IPS-15b (cell line): ENCODE results near the gene GATM.

Experiments used
- H3K27me3 ChIP-seq: one replicate; pipeline ENCODE4 v1.6.1; 2013; ENCODE audit warnings: low read length; ENCODE audit not compliant: control insufficient read depth, insufficient read depth
- H3K36me3 ChIP-seq: one replicate; pipeline ENCODE4 v1.6.1; 2013; ENCODE audit warnings: low read length; ENCODE audit not compliant: control insufficient read depth, insufficient read depth
- H3K4me1 ChIP-seq: one replicate; pipeline ENCODE4 v1.6.1; 2013; ENCODE audit warnings: mild to moderate bottlenecking, low read length; ENCODE audit not compliant: control insufficient read depth, insufficient read depth
- H3K4me3 ChIP-seq: one replicate; pipeline ENCODE4 v1.5.1; 2013; ENCODE audit warnings: low read depth, low read length
- H3K9ac ChIP-seq: one replicate; pipeline ENCODE4 v1.6.1; 2013; ENCODE audit warnings: low read depth, mild to moderate bottlenecking, low read length
- H3K9me3 ChIP-seq: one replicate; pipeline ENCODE4 v1.6.1; 2013; ENCODE audit warnings: mild to moderate bottlenecking, low read length; ENCODE audit not compliant: control insufficient read depth, insufficient read depth

GATM gene

GRCh38 chr15:45346381-45346780 lies 32.0 kb downstream of the GATM start:
- no peaks in the 10 kb centered on the region for H3K36me3 ChIP-seq
- H3K9me3 ChIP-seq, result no peaks in the 10 kb centered on the region
- H3K4me1 ChIP-seq, result peaks cover 4% of the 10 kb centered on the region
- H3K4me3 ChIP-seq, result no peak overlapping the region
- H3K27me3 ChIP-seq, result no peaks in the 10 kb centered on the region
- no peak overlapping the region for H3K9ac ChIP-seq

- Histone ChIP-seq H3K36me3 (no peaks in the 10 kb centered on the region), H3K4me1 (peaks cover 4% of the 10 kb centered on the region), H3K4me3 (no peak overlapping the region), H3K9ac (no peak overlapping the region), H3K9me3 (no peaks in the 10 kb centered on the region), H3K27me3 (no peaks in the 10 kb centered on the region)
Measured at GRCh38 chr15:45343258-45343860, 35.0 kb downstream of the GATM start.

- H3K36me3 ChIP-seq, result no peaks in the 10 kb centered on the region
- no peaks in the 10 kb centered on the region for H3K9me3 ChIP-seq
- no peak overlapping the region for H3K4me3 ChIP-seq
- H3K9ac ChIP-seq, result no peak overlapping the region
- no peaks in the 10 kb centered on the region for H3K27me3 ChIP-seq
- H3K4me1 ChIP-seq, result peaks cover 2% of the 10 kb centered on the region
Measured at GRCh38 chr15:45341790-45342189, 36.6 kb downstream of the GATM start.

GRCh38 chr15:45340429-45340828 lies 37.9 kb downstream of the GATM start:
- H3K36me3 ChIP-seq, result no peaks in the 10 kb centered on the region
- H3K27me3 ChIP-seq, result no peaks in the 10 kb centered on the region
- no peaks in the 10 kb centered on the region for H3K9me3 ChIP-seq
- no peak overlapping the region for H3K4me3 ChIP-seq
- no peaks in the 10 kb centered on the region for H3K4me1 ChIP-seq
- H3K9ac ChIP-seq, result no peak overlapping the region

- no peaks in the 10 kb centered on the region for H3K27me3 ChIP-seq
- no peak overlapping the region for H3K4me3 ChIP-seq
- H3K9ac ChIP-seq, result no peak overlapping the region
Measured at GRCh38 chr15:45338417-45338816, 39.9 kb downstream of the GATM start.

GRCh38 chr15:45337224-45337623 lies 41.1 kb downstream of the GATM start:
- H3K36me3 ChIP-seq, result no peaks in the 10 kb centered on the region
- no peaks in the 10 kb centered on the region for H3K27me3 ChIP-seq
- no peaks in the 10 kb centered on the region for H3K9me3 ChIP-seq
- H3K9ac ChIP-seq, result no peak overlapping the region
- no peak overlapping the region for H3K4me3 ChIP-seq
- no peaks in the 10 kb centered on the region for H3K4me1 ChIP-seq

More at GRCh38 chr15:45338417-45338816, 39.9 kb downstream of the GATM start:
- no peaks in the 10 kb centered on the region for H3K9me3 ChIP-seq
- H3K4me1 ChIP-seq, result no peaks in the 10 kb centered on the region
- H3K36me3 ChIP-seq, result no peaks in the 10 kb centered on the region

GRCh38 chr15:45333550-45333949 lies 44.8 kb downstream of the GATM start:
- H3K4me3 ChIP-seq, result no peak overlapping the region
- no peaks in the 10 kb centered on the region for H3K4me1 ChIP-seq
- no peaks in the 10 kb centered on the region for H3K36me3 ChIP-seq
- H3K9ac ChIP-seq, result no peak overlapping the region
- no peaks in the 10 kb centered on the region for H3K27me3 ChIP-seq
- no peaks in the 10 kb centered on the region for H3K9me3 ChIP-seq

- Histone ChIP-seq H3K9me3 (no peaks in the 10 kb centered on the region), H3K9ac (no peak overlapping the region), H3K27me3 (no peaks in the 10 kb centered on the region), H3K4me1 (no peaks in the 10 kb centered on the region), H3K36me3 (no peaks in the 10 kb centered on the region), H3K4me3 (no peak overlapping the region)
Measured at GRCh38 chr15:45332694-45333093, 45.6 kb downstream of the GATM start.

GRCh38 chr15:45331972-45332371 lies 46.4 kb downstream of the GATM start:
- Histone ChIP-seq H3K4me1 (no peaks in the 10 kb centered on the region), H3K4me3 (no peak overlapping the region), H3K27me3 (no peaks in the 10 kb centered on the region), H3K36me3 (no peaks in the 10 kb centered on the region), H3K9ac (no peak overlapping the region), H3K9me3 (no peaks in the 10 kb centered on the region)

GRCh38 chr15:45328663-45329062 lies 49.7 kb downstream of the GATM start:
- Histone ChIP-seq H3K9me3 (no peaks in the 10 kb centered on the region), H3K4me3 (no peak overlapping the region), H3K9ac (no peak overlapping the region), H3K36me3 (no peaks in the 10 kb centered on the region), H3K4me1 (peaks cover 3% of the 10 kb centered on the region), H3K27me3 (no peaks in the 10 kb centered on the region)

GRCh38 chr15:45326741-45327140 lies 51.6 kb downstream of the GATM start:
- no peaks in the 10 kb centered on the region for H3K9me3 ChIP-seq
- peaks cover 3% of the 10 kb centered on the region for H3K4me1 ChIP-seq
- no peaks in the 10 kb centered on the region for H3K27me3 ChIP-seq
- H3K9ac ChIP-seq, result no peak overlapping the region
- H3K4me3 ChIP-seq, result no peak overlapping the region
- H3K36me3 ChIP-seq, result no peaks in the 10 kb centered on the region

GRCh38 chr15:45326280-45326679 lies 52.1 kb downstream of the GATM start:
- Histone ChIP-seq H3K9me3 (no peaks in the 10 kb centered on the region), H3K9ac (no peak overlapping the region), H3K27me3 (no peaks in the 10 kb centered on the region), H3K4me3 (no peak overlapping the region), H3K36me3 (no peaks in the 10 kb centered on the region), H3K4me1 (peaks cover 3% of the 10 kb centered on the region)
